ENCODE results near the gene TMEM175.

DNA sequence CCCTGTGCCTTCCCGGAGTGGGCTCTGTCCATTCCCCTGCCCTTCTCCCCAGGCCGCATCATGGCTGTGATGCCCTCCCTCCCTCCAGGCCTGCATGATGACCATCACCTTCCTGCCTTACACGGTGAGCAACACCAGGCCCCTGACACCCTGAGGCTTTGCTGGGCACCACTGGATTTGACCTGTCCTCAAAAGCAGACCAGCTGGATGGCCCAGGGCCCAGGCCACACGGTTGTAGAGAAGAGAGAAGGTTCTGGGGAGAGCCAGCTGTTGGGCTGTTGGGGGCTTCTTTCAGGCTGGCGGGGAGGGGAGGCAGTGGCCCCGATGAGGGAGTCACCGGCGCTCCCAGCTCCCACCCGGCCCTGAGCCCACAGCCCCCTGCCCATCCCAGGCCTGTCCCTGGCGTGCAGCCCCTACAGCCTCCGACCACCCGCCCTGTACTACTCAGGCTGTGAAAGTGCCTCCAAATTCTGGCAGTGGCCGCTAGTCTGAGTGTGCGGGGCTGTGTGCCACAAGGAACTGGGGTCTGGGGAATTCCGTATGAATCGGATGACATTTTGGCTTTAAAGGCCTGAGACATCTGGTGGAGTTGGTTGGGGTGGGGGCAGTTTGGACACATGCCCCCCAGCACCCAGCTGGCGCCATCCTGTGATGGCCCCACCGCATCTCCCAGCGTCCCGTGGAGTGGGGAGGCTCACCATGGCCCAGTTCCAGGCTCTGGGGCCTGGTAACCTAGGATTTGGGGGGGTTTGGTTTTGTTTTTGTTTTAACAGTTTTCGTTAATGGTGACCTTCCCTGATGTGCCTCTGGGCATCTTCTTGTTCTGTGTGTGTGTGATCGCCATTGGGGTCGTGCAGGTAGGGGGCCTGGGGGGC is 19.6 kb downstream of the TMEM175 start:
- TF ChIP-seq POLR2A (IDR thresholded peaks at IDR 0.05; ENCODE audit: low read length) (no peak), GATA1 (IDR thresholded peaks at IDR 0.05; ENCODE audit: low read depth, low read length) (no peak)
